Measurements from ENCODE around the gene TAF5L. TPM values are rescaled to one million over a fixed set of nuclear protein-coding genes. Genes with fewer than 3 reads are reported as not detected.

Gene TAF5L
- total RNA-seq, 4 donors from 2014 or later = 7.8 to 15.8 (median 12.7) TPM

Small RNAs within 50 kb of the gene (small RNA-seq; reads per million reads assigned to genes)
- gene HMGN2P19 (0 reads per million in 4 donors), gene RNA5SP78 (0 reads per million in 4 donors)

Other genes starting within 250 kb of the TAF5L start
- gene ACTA1, start 192.0 kb downstream of the TAF5L start, total RNA-seq = under 1 TPM in 3 of 4 donors, not detected in 1; 0.19 to 0.75 (median 0.26) TPM
- gene NUP133, start 117.8 kb downstream of the TAF5L start, total RNA-seq = 10 to 100 TPM; 11.1 to 29.3 (median 22.0) TPM
- 10 to 100 TPM in 3 of 4 donors, 1 to 10 TPM in 1; 9.9 to 18.6 (median 14.3) TPM for gene ABCB10, start 67.4 kb downstream of the TAF5L start, total RNA-seq
- 10 to 100 TPM in 2 of 4 donors, 1 to 10 TPM in 2; 7.8 to 14.1 (median 11.0) TPM for gene URB2, start 125 bp upstream of the TAF5L start, total RNA-seq

All from esophagus squamous epithelium (tissue), 4 donors.